ENCODE results near the gene EXOC8. TPM values are rescaled to one million over a fixed set of nuclear protein-coding genes. Genes with fewer than 3 reads are reported as not detected.

The EXOC8 gene
- total and polyA plus RNA-seq, 2 of the 8 experiments (the other 6 are each of a cell fraction or from before 2014, with no cell fraction given): 2.0 to 9.8 TPM

DNA sequence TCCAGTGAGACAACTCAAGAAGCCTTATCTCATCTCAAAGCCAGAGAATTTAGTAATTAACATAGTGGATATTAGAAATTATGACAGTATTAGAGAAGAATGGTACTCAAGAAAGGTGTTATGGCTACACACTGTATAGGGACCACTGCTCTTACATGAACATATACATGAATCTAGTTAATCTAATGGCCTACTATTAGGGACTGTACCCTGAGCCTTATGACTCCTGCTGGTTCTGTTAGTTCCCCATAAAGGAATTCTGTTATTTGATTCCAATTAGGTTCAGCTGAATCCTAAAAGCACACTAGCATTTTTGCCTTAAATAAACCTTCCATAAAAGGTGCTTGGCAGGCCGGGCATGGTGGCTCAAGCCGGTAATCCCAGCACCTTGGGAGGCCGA lies 44.8 kb upstream of the EXOC8 start (continued):
- TF ChIP-seq, protein P1, sequence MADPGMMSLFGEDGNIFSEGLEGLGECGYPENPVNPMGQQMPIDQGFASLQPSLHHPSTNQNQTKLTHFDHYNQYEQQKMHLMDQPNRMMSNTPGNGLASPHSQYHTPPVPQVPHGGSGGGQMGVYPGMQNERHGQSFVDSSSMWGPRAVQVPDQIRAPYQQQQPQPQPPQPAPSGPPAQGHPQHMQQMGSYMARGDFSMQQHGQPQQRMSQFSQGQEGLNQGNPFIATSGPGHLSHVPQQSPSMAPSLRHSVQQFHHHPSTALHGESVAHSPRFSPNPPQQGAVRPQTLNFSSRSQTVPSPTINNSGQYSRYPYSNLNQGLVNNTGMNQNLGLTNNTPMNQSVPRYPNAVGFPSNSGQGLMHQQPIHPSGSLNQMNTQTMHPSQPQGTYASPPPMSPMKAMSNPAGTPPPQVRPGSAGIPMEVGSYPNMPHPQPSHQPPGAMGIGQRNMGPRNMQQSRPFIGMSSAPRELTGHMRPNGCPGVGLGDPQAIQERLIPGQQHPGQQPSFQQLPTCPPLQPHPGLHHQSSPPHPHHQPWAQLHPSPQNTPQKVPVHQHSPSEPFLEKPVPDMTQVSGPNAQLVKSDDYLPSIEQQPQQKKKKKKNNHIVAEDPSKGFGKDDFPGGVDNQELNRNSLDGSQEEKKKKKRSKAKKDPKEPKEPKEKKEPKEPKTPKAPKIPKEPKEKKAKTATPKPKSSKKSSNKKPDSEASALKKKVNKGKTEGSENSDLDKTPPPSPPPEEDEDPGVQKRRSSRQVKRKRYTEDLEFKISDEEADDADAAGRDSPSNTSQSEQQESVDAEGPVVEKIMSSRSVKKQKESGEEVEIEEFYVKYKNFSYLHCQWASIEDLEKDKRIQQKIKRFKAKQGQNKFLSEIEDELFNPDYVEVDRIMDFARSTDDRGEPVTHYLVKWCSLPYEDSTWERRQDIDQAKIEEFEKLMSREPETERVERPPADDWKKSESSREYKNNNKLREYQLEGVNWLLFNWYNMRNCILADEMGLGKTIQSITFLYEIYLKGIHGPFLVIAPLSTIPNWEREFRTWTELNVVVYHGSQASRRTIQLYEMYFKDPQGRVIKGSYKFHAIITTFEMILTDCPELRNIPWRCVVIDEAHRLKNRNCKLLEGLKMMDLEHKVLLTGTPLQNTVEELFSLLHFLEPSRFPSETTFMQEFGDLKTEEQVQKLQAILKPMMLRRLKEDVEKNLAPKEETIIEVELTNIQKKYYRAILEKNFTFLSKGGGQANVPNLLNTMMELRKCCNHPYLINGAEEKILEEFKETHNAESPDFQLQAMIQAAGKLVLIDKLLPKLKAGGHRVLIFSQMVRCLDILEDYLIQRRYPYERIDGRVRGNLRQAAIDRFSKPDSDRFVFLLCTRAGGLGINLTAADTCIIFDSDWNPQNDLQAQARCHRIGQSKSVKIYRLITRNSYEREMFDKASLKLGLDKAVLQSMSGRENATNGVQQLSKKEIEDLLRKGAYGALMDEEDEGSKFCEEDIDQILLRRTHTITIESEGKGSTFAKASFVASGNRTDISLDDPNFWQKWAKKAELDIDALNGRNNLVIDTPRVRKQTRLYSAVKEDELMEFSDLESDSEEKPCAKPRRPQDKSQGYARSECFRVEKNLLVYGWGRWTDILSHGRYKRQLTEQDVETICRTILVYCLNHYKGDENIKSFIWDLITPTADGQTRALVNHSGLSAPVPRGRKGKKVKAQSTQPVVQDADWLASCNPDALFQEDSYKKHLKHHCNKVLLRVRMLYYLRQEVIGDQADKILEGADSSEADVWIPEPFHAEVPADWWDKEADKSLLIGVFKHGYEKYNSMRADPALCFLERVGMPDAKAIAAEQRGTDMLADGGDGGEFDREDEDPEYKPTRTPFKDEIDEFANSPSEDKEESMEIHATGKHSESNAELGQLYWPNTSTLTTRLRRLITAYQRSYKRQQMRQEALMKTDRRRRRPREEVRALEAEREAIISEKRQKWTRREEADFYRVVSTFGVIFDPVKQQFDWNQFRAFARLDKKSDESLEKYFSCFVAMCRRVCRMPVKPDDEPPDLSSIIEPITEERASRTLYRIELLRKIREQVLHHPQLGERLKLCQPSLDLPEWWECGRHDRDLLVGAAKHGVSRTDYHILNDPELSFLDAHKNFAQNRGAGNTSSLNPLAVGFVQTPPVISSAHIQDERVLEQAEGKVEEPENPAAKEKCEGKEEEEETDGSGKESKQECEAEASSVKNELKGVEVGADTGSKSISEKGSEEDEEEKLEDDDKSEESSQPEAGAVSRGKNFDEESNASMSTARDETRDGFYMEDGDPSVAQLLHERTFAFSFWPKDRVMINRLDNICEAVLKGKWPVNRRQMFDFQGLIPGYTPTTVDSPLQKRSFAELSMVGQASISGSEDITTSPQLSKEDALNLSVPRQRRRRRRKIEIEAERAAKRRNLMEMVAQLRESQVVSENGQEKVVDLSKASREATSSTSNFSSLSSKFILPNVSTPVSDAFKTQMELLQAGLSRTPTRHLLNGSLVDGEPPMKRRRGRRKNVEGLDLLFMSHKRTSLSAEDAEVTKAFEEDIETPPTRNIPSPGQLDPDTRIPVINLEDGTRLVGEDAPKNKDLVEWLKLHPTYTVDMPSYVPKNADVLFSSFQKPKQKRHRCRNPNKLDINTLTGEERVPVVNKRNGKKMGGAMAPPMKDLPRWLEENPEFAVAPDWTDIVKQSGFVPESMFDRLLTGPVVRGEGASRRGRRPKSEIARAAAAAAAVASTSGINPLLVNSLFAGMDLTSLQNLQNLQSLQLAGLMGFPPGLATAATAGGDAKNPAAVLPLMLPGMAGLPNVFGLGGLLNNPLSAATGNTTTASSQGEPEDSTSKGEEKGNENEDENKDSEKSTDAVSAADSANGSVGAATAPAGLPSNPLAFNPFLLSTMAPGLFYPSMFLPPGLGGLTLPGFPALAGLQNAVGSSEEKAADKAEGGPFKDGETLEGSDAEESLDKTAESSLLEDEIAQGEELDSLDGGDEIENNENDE (IDR thresholded peaks at IDR 0.05; ENCODE audit: insufficient replicate concordance, low read length): no peak
- TF ChIP-seq GTF2F1 (IDR thresholded peaks at IDR 0.05; ENCODE audit: borderline replicate concordance, low read depth, low read length) (no peak), SIX5 (IDR thresholded peaks at IDR 0.05; ENCODE audit: low read depth, low read length) (no peak)
